Measurements from ENCODE around the gene ZNF839. TPM values are rescaled to one million over a fixed set of nuclear protein-coding genes. Genes with fewer than 3 reads are reported as not detected.
A peak's percentile ranks its signal among the peaks of the same experiment; 100 is the strongest.
"Not testable (repeated sequence)": the region's sequence is repeated elsewhere in the genome, so short reads cannot be mapped to it uniquely, and the experiment has no call there.

Gene ZNF839
- total RNA-seq (2014; rRNA removed; shearing (Covaris generic)), result 3.4 and 4.6 TPM in 2 replicates

GRCh38 chr14:102319351-102320032 is at the start of gene ZNF839:
TSS of gene ZNF839 (plus strand) at chr14:102319746. CDS start at chr14:102319766, 20 bp downstream.
- DNase-seq (ENCODE audit: low read depth), result peak; percentile 80

GRCh38 chr14:102272392-102272791 is 47.2 kb upstream of the ZNF839 start:
- no peak for DNase-seq (ENCODE audit: low read depth)

GRCh38 chr14:102275866-102276265 is 43.7 kb upstream of the ZNF839 start:
- DNase-seq (ENCODE audit: low read depth), result no peak

- DNase-seq (ENCODE audit: low read depth), result no peak
Measured at GRCh38 chr14:102277874-102278630, 41.5 kb upstream of the ZNF839 start.

- DNase-seq (ENCODE audit: low read depth), result no peak
Measured at GRCh38 chr14:102278631-102278935, 41.0 kb upstream of the ZNF839 start.

GRCh38 chr14:102279282-102279681 is 40.3 kb upstream of the ZNF839 start:
- DNase-seq (ENCODE audit: low read depth), result peak; percentile 33

- peak; percentile 98 for DNase-seq (ENCODE audit: low read depth)
Measured at GRCh38 chr14:102279688-102280348, 39.7 kb upstream of the ZNF839 start.

GRCh38 chr14:102280376-102280962 is 39.1 kb upstream of the ZNF839 start:
- DNase-seq (ENCODE audit: low read depth), result peak; percentile 96

GRCh38 chr14:102282751-102283465 is 36.6 kb upstream of the ZNF839 start:
- no peak for DNase-seq (ENCODE audit: low read depth)

GRCh38 chr14:102283631-102284129 is 35.9 kb upstream of the ZNF839 start:
- DNase-seq (ENCODE audit: low read depth), result no peak

GRCh38 chr14:102285106-102285505 is 34.4 kb upstream of the ZNF839 start:
- no peak for DNase-seq (ENCODE audit: low read depth)

GRCh38 chr14:102288139-102288538 is 31.4 kb upstream of the ZNF839 start:
- DNase-seq (ENCODE audit: low read depth), result no peak

- DNase-seq (ENCODE audit: low read depth), result no peak
Measured at GRCh38 chr14:102292441-102292840, 27.1 kb upstream of the ZNF839 start.

- DNase-seq (ENCODE audit: low read depth), result peak; percentile 21
Measured at GRCh38 chr14:102293781-102294180, 25.8 kb upstream of the ZNF839 start.

- DNase-seq (ENCODE audit: low read depth), result peak; percentile 34
Measured at GRCh38 chr14:102295270-102295669, 24.3 kb upstream of the ZNF839 start.

- DNase-seq (ENCODE audit: low read depth), result no peak
Measured at GRCh38 chr14:102297436-102298170, 21.9 kb upstream of the ZNF839 start.

GRCh38 chr14:102298303-102299070 is 21.1 kb upstream of the ZNF839 start:
- DNase-seq (ENCODE audit: low read depth), result not testable (repeated sequence)

- DNase-seq (ENCODE audit: low read depth), result no peak
Measured at GRCh38 chr14:102303664-102304063, 15.9 kb upstream of the ZNF839 start.

- DNase-seq (ENCODE audit: low read depth), result peak; percentile 94
Measured at GRCh38 chr14:102304611-102305506, 14.7 kb upstream of the ZNF839 start, which contains the start of gene MOK. TSS of gene MOK (minus strand) at chr14:102305164. CDS start at chr14:102304968, 196 bp downstream.
